ENCODE results near the gene CD28. TPM values are rescaled to one million over a fixed set of nuclear protein-coding genes. Genes with fewer than 3 reads are reported as not detected.

The CD28 gene
- total RNA-seq, 2 donors from 2014 or later: not detected

DNA sequence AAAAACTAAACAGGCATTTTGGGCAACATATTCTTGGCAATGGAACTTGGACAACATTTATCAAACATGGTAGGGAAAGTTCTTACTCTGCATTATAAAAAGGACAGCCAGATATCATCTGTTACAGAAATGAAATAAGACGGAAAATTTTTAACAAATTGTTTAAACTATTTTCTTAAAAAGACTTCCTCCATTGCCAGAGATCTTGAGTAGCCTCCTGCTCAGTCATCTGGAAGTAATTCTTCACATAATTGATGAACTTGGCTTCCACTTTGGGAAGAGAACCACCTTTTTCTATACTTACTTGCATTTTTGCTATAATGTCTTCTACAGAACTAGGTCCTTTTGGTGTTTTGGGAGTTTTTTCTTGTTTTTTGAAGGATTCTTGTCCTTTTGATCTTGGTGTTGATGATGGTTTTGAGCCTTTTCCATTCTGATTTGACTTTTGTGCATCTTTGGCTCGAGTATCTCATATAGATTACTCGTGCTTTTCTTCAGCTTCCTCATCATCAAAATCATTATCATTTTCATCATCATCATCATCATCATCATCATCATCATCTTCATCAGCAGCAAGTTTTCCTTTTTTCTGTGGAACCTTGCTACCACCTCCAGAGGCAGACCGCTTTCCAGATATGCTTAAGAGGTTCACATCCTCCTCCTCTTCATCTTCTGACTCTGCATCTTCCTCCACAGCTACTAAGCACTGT lies 66.2 kb downstream of the CD28 start:
- no peak overlapping the region for H3K4me3 Mint-ChIP-seq
- TF ChIP-seq, protein P1, sequence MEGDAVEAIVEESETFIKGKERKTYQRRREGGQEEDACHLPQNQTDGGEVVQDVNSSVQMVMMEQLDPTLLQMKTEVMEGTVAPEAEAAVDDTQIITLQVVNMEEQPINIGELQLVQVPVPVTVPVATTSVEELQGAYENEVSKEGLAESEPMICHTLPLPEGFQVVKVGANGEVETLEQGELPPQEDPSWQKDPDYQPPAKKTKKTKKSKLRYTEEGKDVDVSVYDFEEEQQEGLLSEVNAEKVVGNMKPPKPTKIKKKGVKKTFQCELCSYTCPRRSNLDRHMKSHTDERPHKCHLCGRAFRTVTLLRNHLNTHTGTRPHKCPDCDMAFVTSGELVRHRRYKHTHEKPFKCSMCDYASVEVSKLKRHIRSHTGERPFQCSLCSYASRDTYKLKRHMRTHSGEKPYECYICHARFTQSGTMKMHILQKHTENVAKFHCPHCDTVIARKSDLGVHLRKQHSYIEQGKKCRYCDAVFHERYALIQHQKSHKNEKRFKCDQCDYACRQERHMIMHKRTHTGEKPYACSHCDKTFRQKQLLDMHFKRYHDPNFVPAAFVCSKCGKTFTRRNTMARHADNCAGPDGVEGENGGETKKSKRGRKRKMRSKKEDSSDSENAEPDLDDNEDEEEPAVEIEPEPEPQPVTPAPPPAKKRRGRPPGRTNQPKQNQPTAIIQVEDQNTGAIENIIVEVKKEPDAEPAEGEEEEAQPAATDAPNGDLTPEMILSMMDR (conservative IDR thresholded peaks at IDR 0.05): no peak
- no peaks in the 10 kb centered on the region for H3K9me3 ChIP-seq (ENCODE audit: control insufficient read depth, low read length)

DNA sequence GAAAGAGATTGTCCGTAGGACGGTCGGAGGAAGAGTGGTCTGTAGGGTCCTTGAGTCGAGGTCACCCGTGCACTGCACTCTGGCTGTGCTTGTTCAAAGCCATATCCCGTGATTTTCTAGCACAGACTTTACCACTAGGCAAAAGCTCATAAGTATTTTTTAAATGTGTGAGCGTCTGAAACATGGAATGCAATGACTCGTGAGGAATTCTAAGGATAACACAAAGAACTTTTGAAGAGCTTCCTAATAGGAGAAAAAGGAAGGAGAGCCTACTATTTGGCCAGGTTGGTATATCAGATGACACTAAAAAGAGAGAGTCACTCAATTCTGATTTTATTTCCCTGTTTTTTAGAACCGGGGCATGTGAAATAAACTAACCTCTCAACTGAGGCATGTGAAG lies 68.3 kb downstream of the CD28 start:
- H3K36me3 ChIP-seq (ENCODE audit: control insufficient read depth, insufficient read depth, low read length): no peaks in the 10 kb centered on the region
- no peak overlapping the region for H3K27ac Mint-ChIP-seq
- H3K27me3 ChIP-seq (ENCODE audit: control insufficient read depth, insufficient read depth, low read length, poor library complexity, severe bottlenecking): no peaks in the 10 kb centered on the region
- no peak for DNase-seq
- no peak overlapping the region for H3K27ac ChIP-seq (ENCODE audit: low read depth, low read length)
- peaks cover 5% of the 10 kb centered on the region for H3K9me3 Mint-ChIP-seq
- H3K4me1 ChIP-seq (ENCODE audit: control insufficient read depth, insufficient read depth, low read length): no peaks in the 10 kb centered on the region
- no peak overlapping the region for H3K4me3 Mint-ChIP-seq
- no peak overlapping the region for H3K9ac ChIP-seq (ENCODE audit: extremely low read depth, low read length, poor library complexity, severe bottlenecking)
- WGBS, 2 experiments (ENCODE audit: insufficient coverage in 1 of 2, insufficient read length in 1 of 2): 76 to 80% methylated on average over 8 to 9 of the region's 9 CpGs
- H3K4me3 ChIP-seq (ENCODE audit: low read length): no peak overlapping the region
- H3K36me3 Mint-ChIP-seq (ENCODE audit: low read depth): peaks cover 2% of the 10 kb centered on the region
- no peaks in the 10 kb centered on the region for H3K27me3 Mint-ChIP-seq (ENCODE audit: insufficient read depth)
- TF ChIP-seq, protein P1 (conservative IDR thresholded peaks at IDR 0.05): no peak
- no peaks in the 10 kb centered on the region for H3K9me3 ChIP-seq (ENCODE audit: control insufficient read depth, low read length)
- no peaks in the 10 kb centered on the region for H3K4me1 Mint-ChIP-seq

More for the DNA sequence above, 66.2 kb downstream of the CD28 start:
- Histone ChIP-seq H3K4me1 (ENCODE audit: control insufficient read depth, insufficient read depth, low read length) (no peaks in the 10 kb centered on the region), H3K27ac (ENCODE audit: low read depth, low read length) (no peak overlapping the region), H3K27me3 (ENCODE audit: control insufficient read depth, insufficient read depth, low read length, poor library complexity, severe bottlenecking) (no peaks in the 10 kb centered on the region), H3K9ac (ENCODE audit: extremely low read depth, low read length, poor library complexity, severe bottlenecking) (no peak overlapping the region), H3K4me3 (ENCODE audit: low read length) (no peak overlapping the region), H3K36me3 (ENCODE audit: control insufficient read depth, insufficient read depth, low read length) (no peaks in the 10 kb centered on the region)
- H3K4me1 Mint-ChIP-seq: no peaks in the 10 kb centered on the region
- no peaks in the 10 kb centered on the region for H3K27me3 Mint-ChIP-seq (ENCODE audit: insufficient read depth)
- 88 to 93% methylated on average over 4 of the region's 4 CpGs for whole genome bisulfite sequencing, 2 experiments (ENCODE audit: insufficient coverage in 1 of 2, insufficient read length in 1 of 2)
- H3K27ac Mint-ChIP-seq: no peak overlapping the region
- H3K36me3 Mint-ChIP-seq (ENCODE audit: low read depth): no peaks in the 10 kb centered on the region
- peaks cover 5% of the 10 kb centered on the region for H3K9me3 Mint-ChIP-seq
- no peak for DNase-seq

DNA sequence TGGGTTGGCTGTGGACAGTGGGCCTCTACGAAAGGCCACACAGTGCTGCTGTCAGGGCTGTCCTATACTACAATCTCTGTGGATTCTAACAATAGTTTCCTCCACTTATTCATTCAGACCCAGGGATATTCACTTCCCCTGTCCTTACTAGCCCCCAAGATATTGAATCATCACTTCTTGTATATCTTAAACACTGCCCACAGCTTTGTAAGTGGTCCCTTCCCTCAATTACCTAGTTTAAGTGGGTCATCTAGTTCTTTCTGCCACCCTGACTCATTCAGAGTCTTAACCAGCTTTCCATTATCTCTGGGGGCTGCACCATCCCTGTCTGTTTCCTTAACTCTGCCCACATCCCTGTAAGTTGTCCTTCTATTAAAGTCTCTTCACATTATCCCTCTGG lies 69.2 kb downstream of the CD28 start:
- no peak overlapping the region for H3K4me3 ChIP-seq (ENCODE audit: low read length)
- no peak for DNase-seq
- Mint-ChIP-seq H3K36me3 (ENCODE audit: low read depth) (peaks cover 2% of the 10 kb centered on the region), H3K4me1 (no peaks in the 10 kb centered on the region), H3K27ac (no peak overlapping the region), H3K27me3 (ENCODE audit: insufficient read depth) (no peaks in the 10 kb centered on the region), H3K4me3 (no peak overlapping the region), H3K9me3 (peaks cover 6% of the 10 kb centered on the region)
- TF ChIP-seq, protein P1 (conservative IDR thresholded peaks at IDR 0.05): no peak
- no peaks in the 10 kb centered on the region for H3K4me1 ChIP-seq (ENCODE audit: control insufficient read depth, insufficient read depth, low read length)
- H3K27me3 ChIP-seq (ENCODE audit: control insufficient read depth, insufficient read depth, low read length, poor library complexity, severe bottlenecking): no peaks in the 10 kb centered on the region
- no peaks in the 10 kb centered on the region for H3K9me3 ChIP-seq (ENCODE audit: control insufficient read depth, low read length)
- WGBS, 2 experiments (ENCODE audit: insufficient coverage in 1 of 2, insufficient read length in 1 of 2): 90 to 100% methylated on average over 1 of the region's 1 CpG
- no peaks in the 10 kb centered on the region for H3K36me3 ChIP-seq (ENCODE audit: control insufficient read depth, insufficient read depth, low read length)
- no peak overlapping the region for H3K9ac ChIP-seq (ENCODE audit: extremely low read depth, low read length, poor library complexity, severe bottlenecking)
- H3K27ac ChIP-seq (ENCODE audit: low read depth, low read length): no peak overlapping the region

All from endodermal cell (in vitro differentiated cells).